ENCODE results near the gene XKR3. TPM values are rescaled to one million over a fixed set of nuclear protein-coding genes. Genes with fewer than 3 reads are reported as not detected.

The XKR3 gene
- total and polyA plus RNA-seq, 2 of the 8 experiments (the other 6 are each of a cell fraction or from before 2014, with no cell fraction given): 0.17 TPM; not detected in 1

- Histone ChIP-seq H2AFZ (ENCODE audit: low read length) (no peak overlapping the region), H3K23me2 (ENCODE audit: low read depth, low read length) (no peaks in the 10 kb centered on the region), H4K5ac (ENCODE audit: insufficient read length, low read depth, low read length) (no peak overlapping the region), H3K9ac (replicated peaks in 1 of 4; ENCODE audit: extremely low read depth in 1 of 4, low read depth in 3 of 4, low read length in 3 of 4) (no peak overlapping the region), H3K79me1 (ENCODE audit: low read depth, low read length) (no peaks in the 10 kb centered on the region), H2BK5ac (ENCODE audit: low read depth, low read length) (no peak overlapping the region), H2BK12ac (ENCODE audit: low read depth, low read length) (no peak overlapping the region), H3K9me3 (ENCODE audit: insufficient read depth in 2 of 2, low read depth in 1 of 2, low read length in 1 of 2) (no peaks in the 10 kb centered on the region), H3K4me2 (ENCODE audit: insufficient read depth in 1 of 2, low read depth in 2 of 2, low read length in 2 of 2) (no peak overlapping the region), H4K8ac (ENCODE audit: extremely low read depth, insufficient read depth, low read length) (no peak overlapping the region), H4K20me1 (replicated peaks in 1 of 2; ENCODE audit: control insufficient read depth in 1 of 2, insufficient read depth in 2 of 2, low read length in 2 of 2) (no peaks in the 10 kb centered on the region), H3K14ac (ENCODE audit: insufficient read length) (no peak overlapping the region), H2BK120ac (replicated peaks; ENCODE audit: low read depth, low read length) (no peak overlapping the region), H3K18ac (ENCODE audit: extremely low read depth, low read length) (no peak overlapping the region), H2BK20ac (ENCODE audit: low read length) (no peak overlapping the region), H2AK5ac (ENCODE audit: low read depth, low read length) (no peak overlapping the region), H3K79me2 (ENCODE audit: control insufficient read depth in 1 of 2, insufficient read depth in 2 of 2, low read length in 2 of 2) (no peaks in the 10 kb centered on the region), H3K56ac (replicated peaks; ENCODE audit: insufficient read length, low read depth, low read length) (no peak overlapping the region), H3K36me3 (ENCODE audit: control insufficient read depth in 2 of 4, insufficient read depth in 4 of 4, low read length in 3 of 4) (no peaks in the 10 kb centered on the region), H3K4me1 (replicated peaks in 1 of 4; ENCODE audit: control insufficient read depth in 3 of 4, insufficient read depth in 4 of 4, low read length in 3 of 4) (no peaks in the 10 kb centered on the region), H3K23ac (ENCODE audit: insufficient read length) (no peak overlapping the region), H3K4ac (replicated peaks; ENCODE audit: insufficient read length, low read depth, low read length) (no peak overlapping the region), H3K27me3 (replicated peaks in 1 of 4; ENCODE audit: control insufficient read depth in 3 of 4, extremely low read depth in 1 of 4, insufficient read depth in 3 of 4, low read length in 3 of 4) (no peaks in the 10 kb centered on the region), H3K4me3 (ENCODE audit: extremely low read depth in 1 of 4, insufficient read depth in 2 of 4, low read depth in 3 of 4, low read length in 4 of 4) (no peak overlapping the region), H3K27ac (ENCODE audit: low read depth, low read length) (no peak overlapping the region), H2BK15ac (ENCODE audit: low read length) (no peak overlapping the region), H4K91ac (replicated peaks; ENCODE audit: insufficient read length, low read length) (no peak overlapping the region)
- CTCF ChIA-PET (ENCODE audit: partially characterized antibody): interaction anchor here (0.6 kb wide), 2 partner anchors 15 to 492 kb away, joined by 3 read pairs; no protein-coding TSS in a partner anchor
- no peak for FAIRE-seq
- POLR2A ChIA-PET (ENCODE audit: partially characterized antibody): interaction anchor here (0.9 kb wide), 1 partner anchor 13 kb away, joined by 3 read pairs; no protein-coding TSS in a partner anchor
- no peak for DNase-seq (ENCODE audit: low read depth in 1 of 2, low spot score in 2 of 2)
- TF ChIP-seq PHF8 (conservative IDR thresholded peaks at IDR 0.05; ENCODE audit: low read depth, low read length): no peak
- peak; percentile 34; the same call in 1 of the 2 replicates for TF ChIP-seq CEBPB (IDR thresholded peaks at IDR 0.05; ENCODE audit: low read depth, low read length)
Observed at GRCh38 chr22:16819249-16819648, 6.0 kb downstream of the XKR3 start.
